Peyer's patch (tissue), 4 donors: ENCODE data around the gene TXK.

ENCODE experiments used
- POLR2A ChIP-seq, 2 donors: fragments of 450-650 bp; IDR thresholded peaks; one replicate each; pipeline ENCODE4 v1.5.1; 2017; ENCODE audit warnings: antibody characterized with exemption in 2 of 2, mild to moderate bottlenecking in 2 of 2, moderate library complexity in 2 of 2
- TF ChIP-seq, protein P1 (sequence below), 6 experiments: fragments of 450-650 bp in 4 of 6; fragments of 200-600 bp in 2 of 6; sonication (generic) in 1 of 6; IDR thresholded peaks; one replicate each; pipeline ENCODE4 v1.5.1; 2017 to 2019; ENCODE audit warnings: antibody characterized with exemption in 6 of 6, mild to moderate bottlenecking in 3 of 6, moderate library complexity in 1 of 6

DNA sequence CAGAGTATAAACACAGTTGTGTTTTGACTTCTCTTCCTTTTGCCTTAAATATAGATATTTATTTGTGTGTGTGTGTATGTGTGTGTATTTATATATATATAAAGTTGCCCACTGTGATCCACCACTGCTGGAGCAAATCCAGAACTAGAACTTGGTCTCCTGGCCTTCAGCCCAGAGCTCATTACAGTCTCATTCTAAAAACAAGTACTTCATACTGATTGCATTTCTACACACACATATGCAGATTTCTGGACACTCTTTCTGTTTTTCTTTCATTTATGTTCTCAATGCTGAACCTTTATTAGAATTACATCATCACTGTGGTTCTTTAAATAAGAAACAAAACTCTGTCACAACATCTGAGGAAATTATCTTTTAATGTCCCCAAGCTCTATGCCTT is 381 bp downstream of the TXK start:
- TF ChIP-seq, protein P1, sequence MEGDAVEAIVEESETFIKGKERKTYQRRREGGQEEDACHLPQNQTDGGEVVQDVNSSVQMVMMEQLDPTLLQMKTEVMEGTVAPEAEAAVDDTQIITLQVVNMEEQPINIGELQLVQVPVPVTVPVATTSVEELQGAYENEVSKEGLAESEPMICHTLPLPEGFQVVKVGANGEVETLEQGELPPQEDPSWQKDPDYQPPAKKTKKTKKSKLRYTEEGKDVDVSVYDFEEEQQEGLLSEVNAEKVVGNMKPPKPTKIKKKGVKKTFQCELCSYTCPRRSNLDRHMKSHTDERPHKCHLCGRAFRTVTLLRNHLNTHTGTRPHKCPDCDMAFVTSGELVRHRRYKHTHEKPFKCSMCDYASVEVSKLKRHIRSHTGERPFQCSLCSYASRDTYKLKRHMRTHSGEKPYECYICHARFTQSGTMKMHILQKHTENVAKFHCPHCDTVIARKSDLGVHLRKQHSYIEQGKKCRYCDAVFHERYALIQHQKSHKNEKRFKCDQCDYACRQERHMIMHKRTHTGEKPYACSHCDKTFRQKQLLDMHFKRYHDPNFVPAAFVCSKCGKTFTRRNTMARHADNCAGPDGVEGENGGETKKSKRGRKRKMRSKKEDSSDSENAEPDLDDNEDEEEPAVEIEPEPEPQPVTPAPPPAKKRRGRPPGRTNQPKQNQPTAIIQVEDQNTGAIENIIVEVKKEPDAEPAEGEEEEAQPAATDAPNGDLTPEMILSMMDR (IDR thresholded peaks at IDR 0.05), result no peak
- TF ChIP-seq POLR2A (IDR thresholded peaks at IDR 0.05), result no peak
